Esophagus muscularis mucosa (tissue), 4 donors: ENCODE measurements around the gene RAB29. TPM values are rescaled to one million over a fixed set of nuclear protein-coding genes. Genes with fewer than 3 reads are reported as not detected.

Experiments used
- DNase-seq: peaks from one replicate; pipeline ENCODE4 v3.0.0-alpha.2; 2017; ENCODE audit errors: extremely low spot score
- H3K27ac ChIP-seq, 4 donors: fragments of 200-600 bp; sonication (generic); replicated peaks in 1 of 4; 1 replicate in 3 of 4; 2 replicates in 1 of 4; pipeline ENCODE4 v1.5.1; 2016 to 2019; ENCODE audit warnings: mild to moderate bottlenecking in 1 of 4
- H3K27me3 ChIP-seq, 4 donors: fragments of 200-600 bp; sonication (generic); one replicate each; pipeline versions ENCODE4 v1.5.1 to v1.6.0; 2016 to 2019
- H3K36me3 ChIP-seq, 4 donors: fragments of 200-600 bp; sonication (generic); one replicate each; pipeline ENCODE4 v1.5.1; 2016 to 2019
- H3K4me1 ChIP-seq, 4 donors: fragments of 200-600 bp; sonication (generic); one replicate each; pipeline ENCODE4 v1.5.1; 2016 to 2019
- H3K4me3 ChIP-seq, 4 donors: fragments of 200-600 bp; sonication (generic); 1 replicate in 2 of 4; 2 replicates in 2 of 4; pipeline ENCODE4 v1.5.1; 2016 to 2019; ENCODE audit warnings: mild to moderate bottlenecking in 4 of 4, moderate library complexity in 1 of 4
- H3K9me3 ChIP-seq, 4 donors: fragments of 200-600 bp; sonication (generic); 1 replicate in 3 of 4; 2 replicates in 1 of 4; pipeline ENCODE4 v1.5.1; 2016 to 2019
- EP300 ChIP-seq: sonication (generic); formaldehyde crosslinking; IDR thresholded peaks from one replicate; pipeline ENCODE4 v1.6.1; 2017; ENCODE audit warnings: antibody characterized with exemption
- POLR2A ChIP-seq: fragments of 450-650 bp; IDR thresholded peaks from one replicate; pipeline ENCODE4 v1.6.1; 2017; ENCODE audit warnings: antibody characterized with exemption, moderate library complexity, mild to moderate bottlenecking, low read depth
- POLR2AphosphoS5 ChIP-seq, 2 donors: sonication (generic); formaldehyde crosslinking; IDR thresholded peaks; one replicate each; pipeline ENCODE4 v1.6.1; 2017; ENCODE audit warnings: antibody characterized with exemption in 2 of 2
- WGBS: methylation state at CpG from one replicate; pipeline ENCODE4 v1.1.5; 2018; 5-methylcytosine and 5-hydroxymethylcytosine counted together
- intact Hi-C: fragments of 100-400 bp; cut with DNase I; formaldehyde crosslinking; loops from one replicate; pipeline ENCODE4 v1.15.1; 2023
- total RNA-seq, 4 donors: library from RNA; depleted of rRNA; stranded (reverse); fragments of >200 nt; gene quantifications; one replicate each; pipeline versions ENCODE4 v1.1.0 to v1.2.1, GENCODE V29; 2016
- TF ChIP-seq, protein P1 (sequence below), 3 experiments: fragments of 200-600 bp in 2 of 3; fragments of 450-650 bp in 1 of 3; sonication (generic) in 2 of 3; IDR thresholded peaks; one replicate each; pipeline ENCODE4 v1.5.1; 2017 to 2019; ENCODE audit warnings: antibody characterized with exemption in 3 of 3, mild to moderate bottlenecking in 2 of 3, moderate library complexity in 1 of 3

RAB29 gene
- total RNA-seq, 4 donors from 2014 or later = 28.5 to 59.2 (median 41.8) TPM

DNA sequence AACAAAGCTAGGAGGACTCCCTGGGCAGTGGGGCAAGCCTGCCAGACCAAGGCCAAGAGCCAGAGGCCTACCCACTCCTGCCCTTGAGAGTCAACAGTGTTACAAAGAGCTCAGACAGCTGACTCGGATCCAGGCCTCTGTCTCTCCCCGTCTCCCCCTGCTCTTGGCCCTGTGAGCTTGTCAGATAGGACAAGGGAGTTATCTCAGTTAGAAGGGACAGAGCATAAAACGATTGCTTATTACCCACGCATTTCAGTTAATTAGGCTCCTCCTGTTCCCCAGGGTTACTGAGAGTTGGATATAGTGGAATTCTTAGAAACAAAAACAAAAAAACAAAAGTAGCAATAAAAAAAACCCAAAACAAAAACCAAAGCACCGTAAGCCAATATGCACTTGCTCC is 36.4 kb upstream of the RAB29 start:
- H3K27ac ChIP-seq = peak overlapping the region; percentile 92 to 98 (median 92)
- peaks cover 38 to 72% (median 66%) of the 10 kb centered on the region in 4 donors for H3K4me1 ChIP-seq
- H3K9me3 ChIP-seq = no peaks in the 10 kb centered on the region
- intact Hi-C loops = no loop called here
- H3K27me3 ChIP-seq = no peaks in the 10 kb centered on the region
- peak overlapping the region; percentile 73 to 96 (median 92) for H3K4me3 ChIP-seq
- TF ChIP-seq EP300 (no peak), POLR2AphosphoS5 (IDR thresholded peaks at IDR 0.05) (no peak), POLR2A (no peak)
- TF ChIP-seq, protein P1, sequence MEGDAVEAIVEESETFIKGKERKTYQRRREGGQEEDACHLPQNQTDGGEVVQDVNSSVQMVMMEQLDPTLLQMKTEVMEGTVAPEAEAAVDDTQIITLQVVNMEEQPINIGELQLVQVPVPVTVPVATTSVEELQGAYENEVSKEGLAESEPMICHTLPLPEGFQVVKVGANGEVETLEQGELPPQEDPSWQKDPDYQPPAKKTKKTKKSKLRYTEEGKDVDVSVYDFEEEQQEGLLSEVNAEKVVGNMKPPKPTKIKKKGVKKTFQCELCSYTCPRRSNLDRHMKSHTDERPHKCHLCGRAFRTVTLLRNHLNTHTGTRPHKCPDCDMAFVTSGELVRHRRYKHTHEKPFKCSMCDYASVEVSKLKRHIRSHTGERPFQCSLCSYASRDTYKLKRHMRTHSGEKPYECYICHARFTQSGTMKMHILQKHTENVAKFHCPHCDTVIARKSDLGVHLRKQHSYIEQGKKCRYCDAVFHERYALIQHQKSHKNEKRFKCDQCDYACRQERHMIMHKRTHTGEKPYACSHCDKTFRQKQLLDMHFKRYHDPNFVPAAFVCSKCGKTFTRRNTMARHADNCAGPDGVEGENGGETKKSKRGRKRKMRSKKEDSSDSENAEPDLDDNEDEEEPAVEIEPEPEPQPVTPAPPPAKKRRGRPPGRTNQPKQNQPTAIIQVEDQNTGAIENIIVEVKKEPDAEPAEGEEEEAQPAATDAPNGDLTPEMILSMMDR (IDR thresholded peaks at IDR 0.05) = no peak
- peaks cover 0 to 22% (median 16%) of the 10 kb centered on the region in 4 donors for H3K36me3 ChIP-seq
- no peak for DNase-seq
- 31% methylated on average over 5 of the region's 5 CpGs for WGBS

DNA sequence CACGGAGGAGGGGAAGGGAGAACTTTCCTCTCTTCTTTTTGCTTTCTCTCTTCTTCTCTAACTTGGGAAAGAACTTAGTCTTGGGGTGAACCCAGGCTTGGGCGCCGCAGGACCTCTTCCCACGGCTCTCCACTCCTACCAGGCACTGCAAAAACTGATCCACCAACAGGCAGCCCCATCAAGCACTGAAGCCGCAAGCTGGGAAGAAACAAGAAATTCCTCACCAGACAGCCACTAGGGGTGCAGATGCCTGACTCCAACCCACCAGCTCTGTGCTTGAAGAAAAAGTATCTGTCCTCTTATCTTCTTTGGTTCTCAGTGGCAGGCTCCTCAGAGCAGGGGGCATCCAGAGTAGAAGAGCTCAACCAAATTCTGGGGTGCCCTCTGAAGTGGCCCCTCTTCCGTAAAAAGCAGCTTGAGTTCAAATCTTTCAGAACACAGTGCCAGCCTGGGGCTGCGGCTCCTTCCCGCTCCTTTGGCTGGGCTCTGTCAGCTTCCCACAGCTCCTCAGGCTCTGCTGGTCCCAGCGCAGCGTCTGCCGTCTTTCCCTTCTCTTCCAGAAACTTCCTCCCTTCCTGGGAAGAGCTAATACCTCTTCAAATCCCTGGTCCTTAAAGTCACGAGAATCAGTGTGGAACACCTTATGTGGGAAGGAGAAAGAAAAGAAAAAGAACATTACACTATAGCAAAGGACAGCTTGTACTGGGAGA is 35.3 kb upstream of the RAB29 start:
- intact Hi-C loops = no loop called here
- no peak for DNase-seq
- peaks cover 0 to 28% (median 19%) of the 10 kb centered on the region in 4 donors for H3K36me3 ChIP-seq
- no peaks in the 10 kb centered on the region for H3K27me3 ChIP-seq
- 90% methylated on average over 12 of the region's 12 CpGs for WGBS
- H3K27ac ChIP-seq = peak overlapping the region in 1 of 4 donors; percentile 26
- H3K9me3 ChIP-seq = no peaks in the 10 kb centered on the region
- peak overlapping the region in 1 of 4 donors; percentile 94 for H3K4me3 ChIP-seq
- H3K4me1 ChIP-seq = peaks cover 48 to 83% (median 77%) of the 10 kb centered on the region in 4 donors
- TF ChIP-seq POLR2AphosphoS5 (IDR thresholded peaks at IDR 0.05) (no peak), POLR2A (no peak), EP300 (no peak)
- TF ChIP-seq, protein P1 (IDR thresholded peaks at IDR 0.05) = no peak

DNA sequence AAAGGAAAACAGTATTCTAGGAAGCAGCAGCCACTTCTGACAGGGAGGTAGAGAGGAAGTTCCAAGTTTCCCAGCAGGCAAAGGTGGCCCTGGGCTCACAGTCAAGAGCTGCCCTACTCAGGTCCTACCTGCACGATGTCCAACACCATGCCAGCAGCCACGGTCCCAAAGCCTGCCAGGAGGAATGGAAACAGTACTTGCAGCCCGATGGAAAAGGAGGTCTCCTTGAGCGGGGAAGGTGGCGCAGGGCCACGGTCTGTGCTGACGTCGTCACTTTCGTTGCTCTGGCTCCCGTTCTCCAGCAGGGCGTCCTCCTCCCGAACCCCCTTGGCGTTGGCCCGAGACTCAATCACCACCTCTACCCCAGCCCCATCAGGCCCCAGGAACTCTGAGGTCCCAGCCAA is 34.7 kb upstream of the RAB29 start:
- no peak overlapping the region for H3K27ac ChIP-seq
- intact Hi-C loops = no loop called here
- H3K27me3 ChIP-seq = no peaks in the 10 kb centered on the region
- no peak for TF ChIP-seq POLR2A
- TF ChIP-seq POLR2AphosphoS5 (IDR thresholded peaks at IDR 0.05) = no peak
- TF ChIP-seq EP300 = no peak
- TF ChIP-seq, protein P1 (IDR thresholded peaks at IDR 0.05) = no peak
- H3K4me3 ChIP-seq = peak overlapping the region in 1 of 4 donors; percentile 9
- peaks cover 55 to 89% (median 83%) of the 10 kb centered on the region in 4 donors for H3K4me1 ChIP-seq
- 87% methylated on average over 14 of the region's 14 CpGs for WGBS
- H3K36me3 ChIP-seq = peaks cover 0 to 33% (median 19%) of the 10 kb centered on the region in 4 donors
- no peak for DNase-seq
- no peaks in the 10 kb centered on the region for H3K9me3 ChIP-seq

DNA sequence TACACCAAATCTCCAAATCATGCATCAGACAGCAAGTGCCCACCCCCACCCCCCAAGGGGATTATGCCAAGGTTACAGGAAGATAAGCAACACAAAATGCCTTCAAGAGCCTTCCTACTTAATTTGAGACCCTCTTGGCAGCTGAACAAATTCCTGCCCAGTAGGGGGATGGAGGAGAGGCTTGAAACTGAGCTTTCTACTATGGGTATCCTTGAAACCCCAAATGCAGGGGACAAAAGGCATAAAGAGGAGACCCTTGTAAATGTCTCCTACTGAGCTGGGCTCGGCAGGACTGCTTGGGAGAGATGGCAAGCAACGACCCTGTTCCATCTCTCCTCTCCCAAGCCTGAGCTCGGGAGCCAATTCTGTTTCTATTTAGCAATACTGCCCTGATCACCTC is 34.2 kb upstream of the RAB29 start:
- no peak for DNase-seq
- peaks cover 59 to 89% (median 85%) of the 10 kb centered on the region in 4 donors for H3K4me1 ChIP-seq
- no peaks in the 10 kb centered on the region for H3K9me3 ChIP-seq
- intact Hi-C loops = no loop called here
- H3K36me3 ChIP-seq = peaks cover 0 to 37% (median 19%) of the 10 kb centered on the region in 4 donors
- 72% methylated on average over 3 of the region's 3 CpGs for WGBS
- H3K4me3 ChIP-seq = peak overlapping the region in 2 of 4 donors; percentile 9 to 10
- TF ChIP-seq POLR2A (no peak), EP300 (no peak), POLR2AphosphoS5 (IDR thresholded peaks at IDR 0.05) (no peak)
- TF ChIP-seq, protein P1 (IDR thresholded peaks at IDR 0.05) = no peak
- no peaks in the 10 kb centered on the region for H3K27me3 ChIP-seq
- no peak overlapping the region for H3K27ac ChIP-seq
